GM21447 (cell line): Measurements from ENCODE around the gene CHRNE.
"Not testable (repeated sequence)": the region's sequence is repeated elsewhere in the genome, so short reads cannot be mapped to it uniquely, and the experiment has no call there.

Experiments used
- ATAC-seq: cut with Tn5 transposase; IDR thresholded peaks from one replicate; pipeline ENCODE4 v1.9.1; 2021; ENCODE audit not compliant: unreplicated experiment

CHRNE gene

DNA sequence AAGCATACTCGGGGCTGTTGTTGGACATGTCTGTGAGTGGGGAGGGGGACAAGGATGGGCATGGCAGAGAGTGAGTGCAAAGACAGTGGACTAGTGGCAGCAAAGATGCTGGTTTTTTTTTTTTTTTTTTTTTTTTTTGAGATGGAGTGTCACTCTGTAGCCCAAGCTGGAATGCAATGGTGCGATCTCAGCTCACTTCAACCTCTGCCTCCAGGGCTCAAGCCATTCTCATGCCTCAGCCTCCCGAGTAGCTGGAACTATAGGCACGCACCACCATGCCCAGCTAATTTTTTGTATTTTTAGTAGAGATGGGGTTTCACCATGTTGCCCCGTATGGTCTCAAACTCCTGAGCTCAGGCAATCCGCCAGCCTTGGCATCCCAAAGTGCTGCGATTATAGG is 45.6 kb downstream of the CHRNE start:
- ATAC-seq = not testable (repeated sequence)

DNA sequence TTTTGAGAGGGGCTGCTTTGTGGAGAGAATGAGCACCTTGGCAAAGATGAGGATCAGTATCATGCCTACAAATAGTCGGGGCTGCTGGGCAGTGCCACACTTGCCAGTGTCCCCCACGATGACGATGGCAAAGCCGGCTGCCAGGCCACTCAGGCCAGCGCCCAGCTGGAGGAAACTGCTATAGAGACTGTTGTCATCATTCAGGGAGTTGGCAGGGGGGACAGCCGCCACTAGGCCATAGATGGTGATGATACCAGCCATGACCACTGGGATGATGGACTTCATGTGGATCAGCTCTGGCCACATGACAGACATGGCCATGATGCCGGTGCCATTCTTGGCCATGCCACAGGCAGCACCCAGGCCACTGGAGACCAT is 46.0 kb downstream of the CHRNE start:
- no peak for ATAC-seq

DNA sequence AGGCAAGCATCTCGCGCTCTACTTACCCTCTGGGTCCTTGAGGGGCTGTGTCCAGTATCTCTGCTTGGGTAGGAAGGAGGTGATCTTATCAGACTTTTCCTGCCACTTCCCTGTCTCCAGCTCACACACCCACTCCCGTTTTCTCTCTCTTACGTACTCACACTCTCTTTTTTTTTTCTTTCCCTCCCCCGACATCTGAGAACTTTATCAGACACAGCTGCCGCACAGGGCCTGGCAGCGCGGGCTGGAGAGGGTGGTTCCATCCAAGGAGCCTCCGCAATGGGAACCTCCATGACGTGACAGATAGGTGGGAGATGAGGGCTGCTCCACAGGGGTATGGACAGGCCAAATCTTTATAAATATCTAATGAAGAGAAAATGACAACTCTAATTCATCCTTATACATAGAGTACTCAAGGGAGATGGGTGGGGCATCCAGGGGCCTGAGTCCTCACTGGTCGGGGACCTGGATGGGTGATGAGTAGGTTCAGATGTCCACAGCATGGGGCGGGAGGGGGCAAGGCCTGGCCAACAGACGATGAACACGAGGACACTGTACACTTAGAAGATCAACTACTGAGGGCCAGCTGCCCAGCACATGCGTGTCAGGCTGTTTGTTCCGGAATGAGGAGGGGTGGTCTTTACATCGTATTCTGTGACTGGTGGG is 46.5 kb downstream of the CHRNE start:
- no peak for ATAC-seq

DNA sequence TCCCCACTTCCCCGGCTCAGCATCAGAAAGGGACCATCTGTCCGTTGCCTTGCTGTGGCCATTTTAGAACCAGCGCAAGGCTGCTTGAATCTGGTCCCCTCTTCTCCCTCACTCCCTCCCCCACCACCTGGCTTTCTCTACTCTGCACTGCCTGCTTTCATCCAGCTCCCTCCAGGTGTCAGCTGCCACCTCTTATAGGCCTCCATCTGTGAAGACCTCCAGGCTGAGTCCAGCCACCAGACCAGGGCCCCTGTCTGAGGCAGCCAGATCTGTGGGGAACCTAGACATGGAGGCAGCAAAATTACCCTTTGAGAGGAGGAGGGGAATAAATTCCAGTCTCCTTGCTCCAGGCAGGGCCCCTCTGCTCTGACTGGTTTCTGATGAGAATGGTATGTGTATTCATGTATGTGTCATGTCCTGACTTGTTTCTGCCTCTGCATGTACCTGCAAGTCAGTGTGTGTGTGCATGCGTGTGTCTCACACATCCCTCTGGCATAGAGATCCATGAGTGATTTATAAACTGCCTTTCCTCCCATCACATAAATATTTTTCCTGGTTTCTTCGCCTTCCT is 48.7 kb downstream of the CHRNE start:
- no peak for ATAC-seq

DNA sequence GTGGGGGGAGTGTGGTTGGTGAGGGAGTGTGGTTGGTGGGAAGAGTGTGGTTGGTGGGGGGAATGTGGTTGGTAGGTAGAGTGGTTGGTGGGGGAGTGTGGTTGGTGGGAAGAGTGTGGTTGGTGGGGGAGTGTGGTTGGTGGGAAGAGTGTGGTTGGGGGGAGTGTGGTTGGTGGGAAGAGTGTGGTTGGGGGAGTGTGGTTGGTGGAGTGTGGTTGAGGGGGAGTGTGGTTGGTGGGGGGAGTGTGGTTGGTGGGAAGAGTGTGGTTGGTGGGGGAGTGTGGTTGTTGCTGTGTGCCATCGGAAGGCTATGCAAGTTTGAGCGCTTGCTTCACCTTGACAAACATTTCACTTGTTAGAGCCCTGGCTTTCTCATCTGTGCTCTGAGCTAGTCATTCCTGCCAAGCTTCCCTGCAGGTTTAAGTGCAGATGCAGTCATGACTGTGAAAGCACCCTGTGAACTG is 49.7 kb downstream of the CHRNE start:
- no peak for ATAC-seq

DNA sequence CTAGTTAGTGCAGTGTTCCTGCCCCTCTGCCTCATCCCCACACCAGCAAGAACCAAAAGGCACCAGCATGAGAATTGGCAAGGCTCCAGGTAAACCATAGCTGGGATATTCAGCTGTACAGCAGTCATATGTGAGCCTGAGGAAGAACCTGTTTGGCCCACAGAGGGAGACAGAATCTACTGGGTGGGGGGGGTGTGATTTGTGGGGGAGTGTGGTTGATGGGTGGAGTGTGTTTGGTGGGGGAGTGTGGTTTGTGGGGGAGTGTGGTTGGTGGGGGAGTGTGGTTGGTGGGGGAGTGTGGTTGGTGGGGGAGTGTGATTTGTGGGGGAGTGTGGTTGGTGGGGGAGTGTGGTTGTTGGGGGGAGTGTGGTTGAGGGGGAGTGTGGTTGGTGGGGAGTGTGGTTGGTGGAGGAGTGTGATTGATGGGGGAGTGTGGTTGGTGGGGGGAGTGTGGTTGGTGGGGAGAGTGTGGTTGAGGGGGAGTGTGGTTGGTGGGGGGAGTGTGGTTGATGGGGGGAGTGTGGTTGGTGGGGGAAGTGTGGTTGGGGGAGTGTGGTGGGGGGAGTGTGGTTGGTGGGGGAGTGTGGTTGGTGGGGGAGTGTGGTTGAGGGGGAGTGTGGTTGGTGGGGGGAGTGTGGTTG is 50.2 kb downstream of the CHRNE start:
- ATAC-seq = no peak

DNA sequence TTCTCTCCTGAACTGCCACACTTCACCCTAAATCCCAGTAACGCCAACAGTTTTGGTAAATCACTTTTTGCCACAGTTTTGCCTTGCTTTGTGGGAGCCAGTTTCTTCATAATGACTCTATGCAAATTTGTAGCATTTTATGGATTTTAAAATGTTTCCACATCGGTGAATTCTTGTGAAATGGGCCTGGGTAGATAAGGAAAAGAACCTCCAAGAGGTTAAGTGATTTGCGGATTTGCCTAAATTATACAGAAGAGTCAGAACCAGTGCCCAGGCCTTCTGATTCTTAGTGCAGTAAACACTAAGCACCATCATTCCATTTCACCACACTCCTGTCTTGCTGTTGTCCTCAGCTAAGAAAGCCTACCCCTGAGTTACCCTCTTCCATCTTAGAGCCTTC is 51.8 kb downstream of the CHRNE start:
- no peak for ATAC-seq

DNA sequence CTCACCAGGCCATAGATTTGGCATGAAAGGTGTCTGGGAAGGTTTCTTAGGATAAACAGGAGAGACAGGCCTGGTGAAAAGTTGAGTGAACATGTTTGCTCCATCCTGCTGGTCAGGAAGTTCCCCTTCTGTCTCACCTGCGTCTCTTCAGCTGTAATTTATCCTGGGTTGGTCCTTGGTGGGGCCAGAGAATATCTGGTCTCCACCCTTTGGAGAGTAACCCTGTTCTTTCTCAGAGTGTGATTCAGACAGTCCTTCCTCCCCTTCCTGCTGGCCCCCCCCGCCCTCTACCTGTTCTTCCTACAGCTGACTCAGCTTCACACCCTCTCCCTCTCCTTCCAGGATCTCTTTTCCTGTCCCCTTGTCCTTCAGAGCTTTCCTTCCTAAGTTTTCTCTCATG is 52.7 kb downstream of the CHRNE start:
- ATAC-seq = no peak

DNA sequence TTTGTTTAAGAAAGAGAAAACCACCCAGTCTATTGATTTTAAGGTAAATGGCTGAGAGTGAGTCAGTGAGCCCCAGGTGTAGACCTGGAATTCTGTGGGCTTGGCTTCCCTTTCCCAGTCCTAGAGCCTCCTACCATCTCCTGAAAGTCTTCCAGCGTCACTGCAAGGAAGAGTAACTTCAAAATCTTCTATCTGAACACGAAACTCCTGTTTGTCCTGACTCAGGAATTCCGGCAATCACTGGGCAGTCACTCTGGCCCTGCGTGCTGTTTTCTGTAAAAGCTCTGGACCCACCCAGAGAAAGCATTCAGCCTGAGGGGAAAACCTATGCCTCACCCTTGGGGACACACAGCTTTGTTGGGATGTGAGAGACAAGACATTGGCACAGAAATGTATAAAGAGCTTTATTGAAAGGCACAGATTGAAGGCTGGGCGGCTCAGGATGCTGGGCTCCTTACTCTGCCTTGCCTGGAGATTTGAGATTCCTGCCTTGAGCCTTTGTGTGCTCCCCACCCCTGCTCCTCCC is 53.8 kb downstream of the CHRNE start:
- no peak for ATAC-seq
